T-helper 2 cell treated with Interferon-gamma antibody and Interleukin-4, amounts not matched to agents 5 μg/mL and 100 μg/mL, for 36 hours (primary cell): ENCODE measurements around the gene PCBP2.
"Not testable (repeated sequence)": the region's sequence is repeated elsewhere in the genome, so short reads cannot be mapped to it uniquely, and the experiment has no call there.

Experiments
- DNase-seq: peaks from one replicate; pipeline ENCODE4 v3.0.0; 2021; ENCODE audit warnings: low spot score
- H3K27ac Mint-ChIP-seq: one replicate; pipeline ENCODE4 v1.8.0; 2021; ENCODE audit warnings: mild to moderate bottlenecking, mixed read lengths
- H3K27me3 Mint-ChIP-seq: one replicate; pipeline ENCODE4 v1.8.0; 2021; ENCODE audit warnings: low read depth, mixed read lengths
- H3K36me3 Mint-ChIP-seq: one replicate; pipeline ENCODE4 v1.8.0; 2021; ENCODE audit warnings: low read depth, mixed read lengths
- H3K4me1 Mint-ChIP-seq: one replicate; pipeline ENCODE4 v1.8.0; 2021; ENCODE audit warnings: low read depth, mixed read lengths
- H3K4me3 Mint-ChIP-seq: one replicate; pipeline ENCODE4 v1.8.0; 2022; ENCODE audit warnings: mild to moderate bottlenecking, moderate library complexity, mixed read lengths
- H3K9me3 Mint-ChIP-seq: one replicate; pipeline ENCODE4 v1.8.0; 2021; ENCODE audit warnings: mixed read lengths

Gene PCBP2

GRCh38 chr12:53425515-53426150, 26.3 kb upstream of the PCBP2 start:
- Mint-ChIP-seq H3K4me1 (peaks cover 6% of the 10 kb centered on the region), H3K36me3 (no peaks in the 10 kb centered on the region)

GRCh38 chr12:53427905-53428594, 23.9 kb upstream of the PCBP2 start:
- Mint-ChIP-seq H3K4me3 (no peak overlapping the region), H3K4me1 (no peaks in the 10 kb centered on the region), H3K27me3 (no peaks in the 10 kb centered on the region), H3K9me3 (no peaks in the 10 kb centered on the region), H3K36me3 (no peaks in the 10 kb centered on the region), H3K27ac (no peak overlapping the region)
- DNase-seq: peak; percentile 35

More at GRCh38 chr12:53425515-53426150, 26.3 kb upstream of the PCBP2 start:
- Mint-ChIP-seq H3K9me3 (no peaks in the 10 kb centered on the region), H3K4me3 (no peak overlapping the region), H3K27me3 (no peaks in the 10 kb centered on the region), H3K27ac (no peak overlapping the region)
- DNase-seq: no peak

- Mint-ChIP-seq H3K27ac (no peak overlapping the region), H3K9me3 (no peaks in the 10 kb centered on the region), H3K36me3 (no peaks in the 10 kb centered on the region), H3K4me1 (no peaks in the 10 kb centered on the region), H3K4me3 (no peak overlapping the region), H3K27me3 (no peaks in the 10 kb centered on the region)
- DNase-seq: no peak
Observed at GRCh38 chr12:53428741-53429140, 23.2 kb upstream of the PCBP2 start.

- Mint-ChIP-seq H3K27ac (no peak overlapping the region), H3K36me3 (no peaks in the 10 kb centered on the region)
Observed at GRCh38 chr12:53430116-53430515, 21.8 kb upstream of the PCBP2 start.

GRCh38 chr12:53431187-53431586, 20.7 kb upstream of the PCBP2 start:
- H3K27ac Mint-ChIP-seq: no peak overlapping the region
- H3K36me3 Mint-ChIP-seq: no peaks in the 10 kb centered on the region
- no peaks in the 10 kb centered on the region for H3K9me3 Mint-ChIP-seq
- DNase-seq: no peak
- no peaks in the 10 kb centered on the region for H3K4me1 Mint-ChIP-seq
- no peaks in the 10 kb centered on the region for H3K27me3 Mint-ChIP-seq
- no peak overlapping the region for H3K4me3 Mint-ChIP-seq

More at GRCh38 chr12:53430116-53430515, 21.8 kb upstream of the PCBP2 start:
- no peaks in the 10 kb centered on the region for H3K9me3 Mint-ChIP-seq
- no peaks in the 10 kb centered on the region for H3K4me1 Mint-ChIP-seq
- H3K4me3 Mint-ChIP-seq: no peak overlapping the region
- no peak for DNase-seq
- no peaks in the 10 kb centered on the region for H3K27me3 Mint-ChIP-seq

- not testable (repeated sequence) for H3K9me3 Mint-ChIP-seq, DNase-seq, H3K4me1 Mint-ChIP-seq, H3K4me3 Mint-ChIP-seq, H3K36me3 Mint-ChIP-seq, H3K27ac Mint-ChIP-seq, H3K27me3 Mint-ChIP-seq
Observed at GRCh38 chr12:53435326-53435725, 16.6 kb upstream of the PCBP2 start.

- H3K36me3 Mint-ChIP-seq: peaks cover 17% of the 10 kb centered on the region
- H3K4me3 Mint-ChIP-seq, DNase-seq, H3K9me3 Mint-ChIP-seq, H3K27ac Mint-ChIP-seq, H3K27me3 Mint-ChIP-seq: not testable (repeated sequence)
- H3K4me1 Mint-ChIP-seq: peaks cover 16% of the 10 kb centered on the region
Observed at GRCh38 chr12:53439582-53439981, 12.3 kb upstream of the PCBP2 start.

GRCh38 chr12:53441040-53441833, 10.7 kb upstream of the PCBP2 start, which contains the start of gene PRR13:
TSS of gene PRR13 (plus strand) at chr12:53441734. CDS start at chr12:53442715, 981 bp downstream.
- Mint-ChIP-seq H3K9me3 (no peaks in the 10 kb centered on the region), H3K4me3 (peak within 1 kb of the TSS; percentile 98), H3K4me1 (peaks cover 28% of the 10 kb centered on the region), H3K27ac (peak within 1 kb of the TSS; percentile 92), H3K36me3 (peaks cover 28% of the 10 kb centered on the region), H3K27me3 (no peaks in the 10 kb centered on the region)
- DNase-seq: peak; percentile 95

- no peaks in the 10 kb centered on the region for H3K9me3 Mint-ChIP-seq
- H3K4me1 Mint-ChIP-seq: peaks cover 33% of the 10 kb centered on the region
- DNase-seq: no peak
- H3K36me3 Mint-ChIP-seq: peaks cover 43% of the 10 kb centered on the region
- no peaks in the 10 kb centered on the region for H3K27me3 Mint-ChIP-seq
- peak overlapping the region; percentile 98 for H3K4me3 Mint-ChIP-seq
- no peak overlapping the region for H3K27ac Mint-ChIP-seq
Observed at GRCh38 chr12:53443955-53444354, 7.9 kb upstream of the PCBP2 start.

- H3K9me3 Mint-ChIP-seq, H3K27ac Mint-ChIP-seq, H3K4me3 Mint-ChIP-seq, H3K27me3 Mint-ChIP-seq, DNase-seq: not testable (repeated sequence)
- Mint-ChIP-seq H3K4me1 (peaks cover 33% of the 10 kb centered on the region), H3K36me3 (peaks cover 43% of the 10 kb centered on the region)
Observed at GRCh38 chr12:53444593-53445325, 7.1 kb upstream of the PCBP2 start.

GRCh38 chr12:53450936-53451335, 966 bp upstream of the PCBP2 start:
- H3K9me3 Mint-ChIP-seq: no peaks in the 10 kb centered on the region
- DNase-seq: no peak
- no peaks in the 10 kb centered on the region for H3K27me3 Mint-ChIP-seq
- peaks cover 33% of the 10 kb centered on the region for H3K4me1 Mint-ChIP-seq
- no peak overlapping the region for H3K27ac Mint-ChIP-seq
- no peak overlapping the region for H3K4me3 Mint-ChIP-seq
- peaks cover 54% of the 10 kb centered on the region for H3K36me3 Mint-ChIP-seq

GRCh38 chr12:53452159-53453077, 516 bp downstream of the PCBP2 start:
- peak; percentile 66 for DNase-seq
- Mint-ChIP-seq H3K9me3 (no peaks in the 10 kb centered on the region), H3K4me3 (peak overlapping the region; percentile 97), H3K27ac (peak overlapping the region; percentile 100), H3K36me3 (peaks cover 54% of the 10 kb centered on the region), H3K4me1 (peaks cover 27% of the 10 kb centered on the region), H3K27me3 (no peaks in the 10 kb centered on the region)
